Liver (tissue), 9 donors: ENCODE measurements around the gene FBN1. TPM values are rescaled to one million over a fixed set of nuclear protein-coding genes. Genes with fewer than 3 reads are reported as not detected.

Experiments
- DNase-seq: peaks from one replicate; pipeline ENCODE4 v3.0.0-alpha.2; 2017; ENCODE audit warnings: low spot score
- H3K27ac ChIP-seq, 2 donors: one replicate each; pipeline ENCODE4 v1.7.0; 2013; ENCODE audit warnings: inconsistent platforms in 2 of 2, low read length in 2 of 2, control low read depth in 1 of 2, low read depth in 1 of 2, mild to moderate bottlenecking in 1 of 2
- H3K27me3 ChIP-seq, 4 donors: one replicate each; pipeline versions ENCODE4 v1.6.1 to v1.7.0; 2013; ENCODE audit warnings: low read length in 3 of 4, inconsistent platforms in 1 of 4, mild to moderate bottlenecking in 1 of 4, moderate library complexity in 1 of 4; ENCODE audit not compliant: control insufficient read depth in 4 of 4, insufficient read depth in 4 of 4
- H3K36me3 ChIP-seq, 4 donors: one replicate each; pipeline versions ENCODE4 v1.6.1 to v1.7.0; 2013; ENCODE audit warnings: low read length in 3 of 4, mild to moderate bottlenecking in 3 of 4, low read depth in 1 of 4, moderate library complexity in 1 of 4; ENCODE audit not compliant: control insufficient read depth in 4 of 4, insufficient read depth in 3 of 4
- H3K4me1 ChIP-seq, 4 donors: one replicate each; pipeline versions ENCODE4 v1.6.1 to v1.7.0; 2013; ENCODE audit warnings: low read length in 3 of 4, mild to moderate bottlenecking in 3 of 4, moderate library complexity in 1 of 4; ENCODE audit not compliant: control insufficient read depth in 4 of 4, insufficient read depth in 4 of 4
- H3K4me3 ChIP-seq, 3 donors: one replicate each; pipeline versions ENCODE4 v1.6.1 to v1.7.0; 2013; ENCODE audit warnings: low read length in 3 of 3, control low read depth in 1 of 3, low read depth in 1 of 3, mild to moderate bottlenecking in 1 of 3
- H3K9ac ChIP-seq, 2 donors: one replicate each; pipeline ENCODE4 v1.7.0; 2013; ENCODE audit warnings: low read length in 2 of 2, mild to moderate bottlenecking in 2 of 2, moderate library complexity in 2 of 2, control low read depth in 1 of 2, low read depth in 1 of 2
- H3K9me3 ChIP-seq, 4 donors: one replicate each; pipeline versions ENCODE4 v1.6.1 to v1.7.0; 2013; ENCODE audit warnings: low read length in 3 of 4; ENCODE audit not compliant: control insufficient read depth in 4 of 4
- EGR1 ChIP-seq, 2 donors: IDR thresholded peaks; 2 replicates each; pipeline ENCODE4 v1.6.1; 2016 to 2018; ENCODE audit warnings: antibody characterized with exemption in 2 of 2, low read depth in 2 of 2
- FOXA1 ChIP-seq: IDR thresholded peaks from 2 replicates; pipeline ENCODE4 v1.6.1; 2016; ENCODE audit warnings: antibody characterized with exemption
- FOXA2 ChIP-seq: IDR thresholded peaks from 2 replicates; pipeline ENCODE4 v1.6.1; 2016; ENCODE audit warnings: antibody characterized with exemption
- GABPA ChIP-seq, 2 donors: IDR thresholded peaks in 1 of 2; conservative IDR thresholded peaks in 1 of 2; 2 replicates each; pipeline ENCODE4 v1.6.1; 2016; ENCODE audit warnings: antibody characterized with exemption in 2 of 2, mild to moderate bottlenecking in 1 of 2, moderate library complexity in 1 of 2
- HNF4A ChIP-seq, 2 donors: conservative IDR thresholded peaks; 2 replicates each; pipeline ENCODE4 v1.6.1; 2016; ENCODE audit warnings: antibody characterized with exemption in 2 of 2, mild to moderate bottlenecking in 2 of 2
- HNF4G ChIP-seq: IDR thresholded peaks from 2 replicates; pipeline ENCODE4 v1.6.1; 2016; ENCODE audit warnings: antibody characterized with exemption
- JUND ChIP-seq, 2 donors: IDR thresholded peaks; 2 replicates each; pipeline ENCODE4 v1.6.1; 2016; ENCODE audit warnings: antibody characterized with exemption in 2 of 2
- NR2F2 ChIP-seq: IDR thresholded peaks from 2 replicates; pipeline ENCODE4 v1.6.1; 2016; ENCODE audit warnings: antibody characterized with exemption
- RAD21 ChIP-seq, 2 donors: IDR thresholded peaks; 2 replicates each; pipeline ENCODE4 v1.6.1; 2016; ENCODE audit warnings: antibody characterized with exemption in 2 of 2, mild to moderate bottlenecking in 2 of 2
- RXRA ChIP-seq, 2 donors: IDR thresholded peaks; 2 replicates each; pipeline ENCODE4 v1.6.1; 2017 to 2018; ENCODE audit warnings: antibody characterized with exemption in 2 of 2, mild to moderate bottlenecking in 1 of 2
- SP1 ChIP-seq: IDR thresholded peaks from 2 replicates; pipeline ENCODE4 v1.6.1; 2018; ENCODE audit warnings: antibody characterized with exemption, mild to moderate bottlenecking
- TAF1 ChIP-seq: conservative IDR thresholded peaks from 2 replicates; pipeline ENCODE4 v1.6.1; 2016; ENCODE audit warnings: antibody characterized with exemption, mild to moderate bottlenecking
- YY1 ChIP-seq: IDR thresholded peaks from 2 replicates; pipeline ENCODE4 v1.6.1; 2016; ENCODE audit warnings: antibody characterized with exemption, mild to moderate bottlenecking
- WGBS: extraction: QIAGEN DNeasy Blood & Tissue Kit; methylation state at CpG from one replicate; pipeline ENCODE4 v1.1.7; 2013; 5-methylcytosine and 5-hydroxymethylcytosine counted together
- polyA plus RNA-seq, 2 donors: library from polyadenylated mRNA; stranded (reverse) in 1 of 2; unstranded in 1 of 2; fragments of 200-250 nt in 1 of 2; fragments of >200 nt in 1 of 2; fragmentation: Nextera tagmentation in 1 of 2; extraction: Ambion mirVana in 1 of 2; gene quantifications; one replicate each; pipeline versions ENCODE4 v1.2.1 to v1.2.3, GENCODE V29; 2013 to 2015
- total RNA-seq, 2 donors: library from RNA; depleted of rRNA; stranded (reverse); fragments of >200 nt; gene quantifications; one replicate each; pipeline ENCODE4 v1.2.3, GENCODE V29; 2014
- TF ChIP-seq, protein P1 (sequence below): IDR thresholded peaks from 2 replicates; pipeline ENCODE4 v1.6.1; 2016; ENCODE audit warnings: antibody characterized with exemption
- TF ChIP-seq, protein P2 (sequence below): IDR thresholded peaks from 2 replicates; pipeline ENCODE4 v1.6.1; 2016; ENCODE audit warnings: antibody characterized with exemption
- TF ChIP-seq, protein P3 (sequence below): IDR thresholded peaks from 2 replicates; pipeline ENCODE4 v1.6.1; 2016; ENCODE audit warnings: antibody characterized with exemption, mild to moderate bottlenecking
- TF ChIP-seq, protein P4 (sequence below): IDR thresholded peaks from 2 replicates; pipeline ENCODE4 v1.6.1; 2016; ENCODE audit warnings: antibody characterized with exemption
- donor health status: healthy.
- donor health status: healthy.
- donor health status: healthy.
- donor health status: healthy.
- donor health status: healthy.

FBN1 gene
- total and polyA plus RNA-seq, 4 donors: 1.3 to 20.1 (median 12.4) TPM

DNA sequence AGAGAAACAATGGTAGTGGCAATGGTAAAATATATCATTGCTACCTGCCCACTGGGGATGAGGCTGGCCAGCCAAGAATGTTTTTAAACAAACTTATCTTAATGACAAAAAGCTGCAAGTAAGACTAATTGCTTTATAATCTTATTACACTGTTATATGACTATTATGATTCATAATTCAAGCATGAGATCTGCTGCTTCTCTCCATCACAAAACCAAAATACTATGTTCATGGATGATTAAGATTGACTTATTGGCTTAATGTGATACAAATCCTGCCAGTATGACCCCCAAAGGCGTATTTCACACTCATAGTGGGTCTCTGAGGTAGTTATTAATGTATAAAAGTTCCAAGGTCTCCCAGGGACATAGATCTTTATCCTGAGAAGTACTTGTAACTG lies 52.6 kb downstream of the FBN1 start:
- WGBS: 79% methylated on average over 1 of the region's 1 CpG

DNA sequence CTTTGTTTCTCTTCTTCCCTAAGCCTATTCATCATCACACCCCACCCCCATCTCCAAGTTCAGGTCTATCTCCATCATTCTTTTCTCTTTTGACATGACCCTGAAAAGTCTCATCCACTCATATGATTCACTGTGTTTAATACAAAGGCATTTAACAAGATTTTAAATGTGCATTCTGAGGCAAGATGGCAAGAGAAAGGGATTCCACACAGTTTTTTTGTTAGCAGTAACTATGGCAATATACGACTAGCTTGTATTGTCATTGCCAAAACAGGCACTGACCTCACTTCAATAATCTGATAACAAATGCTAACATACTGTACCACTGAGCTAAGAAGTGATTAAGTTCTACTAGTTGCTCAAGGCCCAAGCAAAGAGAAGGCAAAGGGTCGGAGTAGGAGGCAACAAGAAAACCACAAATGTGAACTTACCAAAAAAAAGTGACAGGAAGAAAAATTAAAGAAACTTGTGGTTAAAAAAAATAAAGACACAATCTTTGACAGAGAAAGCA lies 53.2 kb downstream of the FBN1 start:
- H3K27me3 ChIP-seq: no peaks in the 10 kb centered on the region
- WGBS: 69% methylated on average over 2 of the region's 2 CpGs
- H3K36me3 ChIP-seq: no peaks in the 10 kb centered on the region
- no peaks in the 10 kb centered on the region for H3K9me3 ChIP-seq
- H3K9ac ChIP-seq: no peak overlapping the region
- H3K4me3 ChIP-seq: no peak overlapping the region
- DNase-seq: no peak
- H3K27ac ChIP-seq: no peak overlapping the region
- H3K4me1 ChIP-seq: no peaks in the 10 kb centered on the region
- no peak for TF ChIP-seq FOXA2
- TF ChIP-seq EGR1 (IDR thresholded peaks at IDR 0.05; ENCODE audit: low read depth in 2 of 2): no peak
- TF ChIP-seq, protein P1, sequence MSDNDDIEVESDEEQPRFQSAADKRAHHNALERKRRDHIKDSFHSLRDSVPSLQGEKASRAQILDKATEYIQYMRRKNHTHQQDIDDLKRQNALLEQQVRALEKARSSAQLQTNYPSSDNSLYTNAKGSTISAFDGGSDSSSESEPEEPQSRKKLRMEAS: no peak
- no peak for TF ChIP-seq RAD21 (IDR thresholded peaks at IDR 0.05)
- TF ChIP-seq NR2F2: no peak
- no peak for TF ChIP-seq SP1
- TF ChIP-seq JUND (IDR thresholded peaks at IDR 0.05): no peak
- TF ChIP-seq, protein P2, sequence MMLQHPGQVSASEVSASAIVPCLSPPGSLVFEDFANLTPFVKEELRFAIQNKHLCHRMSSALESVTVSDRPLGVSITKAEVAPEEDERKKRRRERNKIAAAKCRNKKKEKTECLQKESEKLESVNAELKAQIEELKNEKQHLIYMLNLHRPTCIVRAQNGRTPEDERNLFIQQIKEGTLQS: no peak
- no peak for TF ChIP-seq HNF4G
- no peak for TF ChIP-seq RXRA (IDR thresholded peaks at IDR 0.05)
- TF ChIP-seq, protein P3, sequence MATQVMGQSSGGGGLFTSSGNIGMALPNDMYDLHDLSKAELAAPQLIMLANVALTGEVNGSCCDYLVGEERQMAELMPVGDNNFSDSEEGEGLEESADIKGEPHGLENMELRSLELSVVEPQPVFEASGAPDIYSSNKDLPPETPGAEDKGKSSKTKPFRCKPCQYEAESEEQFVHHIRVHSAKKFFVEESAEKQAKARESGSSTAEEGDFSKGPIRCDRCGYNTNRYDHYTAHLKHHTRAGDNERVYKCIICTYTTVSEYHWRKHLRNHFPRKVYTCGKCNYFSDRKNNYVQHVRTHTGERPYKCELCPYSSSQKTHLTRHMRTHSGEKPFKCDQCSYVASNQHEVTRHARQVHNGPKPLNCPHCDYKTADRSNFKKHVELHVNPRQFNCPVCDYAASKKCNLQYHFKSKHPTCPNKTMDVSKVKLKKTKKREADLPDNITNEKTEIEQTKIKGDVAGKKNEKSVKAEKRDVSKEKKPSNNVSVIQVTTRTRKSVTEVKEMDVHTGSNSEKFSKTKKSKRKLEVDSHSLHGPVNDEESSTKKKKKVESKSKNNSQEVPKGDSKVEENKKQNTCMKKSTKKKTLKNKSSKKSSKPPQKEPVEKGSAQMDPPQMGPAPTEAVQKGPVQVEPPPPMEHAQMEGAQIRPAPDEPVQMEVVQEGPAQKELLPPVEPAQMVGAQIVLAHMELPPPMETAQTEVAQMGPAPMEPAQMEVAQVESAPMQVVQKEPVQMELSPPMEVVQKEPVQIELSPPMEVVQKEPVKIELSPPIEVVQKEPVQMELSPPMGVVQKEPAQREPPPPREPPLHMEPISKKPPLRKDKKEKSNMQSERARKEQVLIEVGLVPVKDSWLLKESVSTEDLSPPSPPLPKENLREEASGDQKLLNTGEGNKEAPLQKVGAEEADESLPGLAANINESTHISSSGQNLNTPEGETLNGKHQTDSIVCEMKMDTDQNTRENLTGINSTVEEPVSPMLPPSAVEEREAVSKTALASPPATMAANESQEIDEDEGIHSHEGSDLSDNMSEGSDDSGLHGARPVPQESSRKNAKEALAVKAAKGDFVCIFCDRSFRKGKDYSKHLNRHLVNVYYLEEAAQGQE: no peak
- TF ChIP-seq YY1: no peak
- TF ChIP-seq FOXA1: no peak

More for the DNA sequence above, 52.6 kb downstream of the FBN1 start:
- Histone ChIP-seq H3K9me3 (no peaks in the 10 kb centered on the region), H3K4me3 (no peak overlapping the region), H3K27ac (no peak overlapping the region), H3K4me1 (no peaks in the 10 kb centered on the region), H3K27me3 (no peaks in the 10 kb centered on the region), H3K9ac (no peak overlapping the region), H3K36me3 (no peaks in the 10 kb centered on the region)
- TF ChIP-seq NR2F2: no peak
- no peak for TF ChIP-seq JUND (IDR thresholded peaks at IDR 0.05)
- TF ChIP-seq TAF1: no peak
- no peak for TF ChIP-seq FOXA1
- TF ChIP-seq, protein P4, sequence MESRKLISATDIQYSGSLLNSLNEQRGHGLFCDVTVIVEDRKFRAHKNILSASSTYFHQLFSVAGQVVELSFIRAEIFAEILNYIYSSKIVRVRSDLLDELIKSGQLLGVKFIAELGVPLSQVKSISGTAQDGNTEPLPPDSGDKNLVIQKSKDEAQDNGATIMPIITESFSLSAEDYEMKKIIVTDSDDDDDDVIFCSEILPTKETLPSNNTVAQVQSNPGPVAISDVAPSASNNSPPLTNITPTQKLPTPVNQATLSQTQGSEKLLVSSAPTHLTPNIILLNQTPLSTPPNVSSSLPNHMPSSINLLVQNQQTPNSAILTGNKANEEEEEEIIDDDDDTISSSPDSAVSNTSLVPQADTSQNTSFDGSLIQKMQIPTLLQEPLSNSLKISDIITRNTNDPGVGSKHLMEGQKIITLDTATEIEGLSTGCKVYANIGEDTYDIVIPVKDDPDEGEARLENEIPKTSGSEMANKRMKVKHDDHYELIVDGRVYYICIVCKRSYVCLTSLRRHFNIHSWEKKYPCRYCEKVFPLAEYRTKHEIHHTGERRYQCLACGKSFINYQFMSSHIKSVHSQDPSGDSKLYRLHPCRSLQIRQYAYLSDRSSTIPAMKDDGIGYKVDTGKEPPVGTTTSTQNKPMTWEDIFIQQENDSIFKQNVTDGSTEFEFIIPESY: no peak
- TF ChIP-seq, protein P1: no peak
- no peak for TF ChIP-seq GABPA (IDR thresholded peaks at IDR 0.05 in 1 of 2, conservative IDR thresholded peaks at IDR 0.05 in 1 of 2)
- no peak for TF ChIP-seq HNF4G
- TF ChIP-seq, protein P3: no peak
- TF ChIP-seq RXRA (IDR thresholded peaks at IDR 0.05): no peak
- no peak for TF ChIP-seq FOXA2
- TF ChIP-seq YY1: no peak
- TF ChIP-seq, protein P2: no peak
- no peak for TF ChIP-seq HNF4A (conservative IDR thresholded peaks at IDR 0.05)
- no peak for DNase-seq
